Uterus (tissue), 2 donors: ENCODE measurements around the gene PDE12.

ENCODE experiments used
- CTCF ChIP-seq, 4 experiments: fragments of 200-600 bp in 2 of 4; fragments of 450-650 bp in 2 of 4; sonication (generic) in 2 of 4; IDR thresholded peaks; one replicate each; pipeline ENCODE4 v1.5.1; 2016 to 2019; ENCODE audit warnings: antibody characterized with exemption in 4 of 4, mild to moderate bottlenecking in 2 of 4, moderate library complexity in 1 of 4
- POLR2A ChIP-seq, 2 donors: fragments of 450-650 bp; IDR thresholded peaks; one replicate each; pipeline ENCODE4 v1.6.1; 2016; ENCODE audit warnings: antibody characterized with exemption in 2 of 2, mild to moderate bottlenecking in 1 of 2, moderate library complexity in 1 of 2

- TF ChIP-seq CTCF (IDR thresholded peaks at IDR 0.05) (no peak), POLR2A (IDR thresholded peaks at IDR 0.05) (no peak)
Measured at GRCh38 chr3:57594144-57594543, 38.1 kb downstream of the PDE12 start.
